ENCODE results near the gene TCF25. TPM values are rescaled to one million over a fixed set of nuclear protein-coding genes. Genes with fewer than 3 reads are reported as not detected.
A peak's percentile ranks its signal among the peaks of the same experiment; 100 is the strongest.
"Not testable (repeated sequence)": the region's sequence is repeated elsewhere in the genome, so short reads cannot be mapped to it uniquely, and the experiment has no call there.

The TCF25 gene
- total RNA-seq, 1 experiment from 2014 or later, result 345 TPM

DNA sequence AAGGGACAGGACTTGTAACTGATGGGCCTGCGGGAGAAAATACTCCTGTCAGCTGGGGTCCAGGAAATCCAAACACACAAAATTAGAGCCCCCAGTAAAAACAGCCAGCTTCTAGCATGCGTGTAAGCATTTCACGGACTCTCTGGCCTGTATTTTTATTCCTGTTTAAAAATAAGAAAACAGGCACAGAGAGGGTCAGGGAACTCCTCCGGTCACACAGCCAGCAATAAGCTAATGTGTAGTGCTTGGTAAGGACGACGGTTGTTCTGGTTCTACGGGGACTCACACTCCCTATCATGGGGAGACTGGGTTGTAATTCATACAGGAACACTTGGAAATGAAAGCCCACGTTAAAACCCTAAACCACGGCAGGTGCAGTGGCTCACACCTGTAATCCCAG, 1.5 kb upstream of the TCF25 start (continued):
- TF ChIP-seq REST (IDR thresholded peaks at IDR 0.05; ENCODE audit: low read depth) (no peak), JUND (IDR thresholded peaks at IDR 0.05) (no peak), EZH2phosphoT487 (IDR thresholded peaks at IDR 0.05; ENCODE audit: borderline replicate concordance) (no peak)

DNA sequence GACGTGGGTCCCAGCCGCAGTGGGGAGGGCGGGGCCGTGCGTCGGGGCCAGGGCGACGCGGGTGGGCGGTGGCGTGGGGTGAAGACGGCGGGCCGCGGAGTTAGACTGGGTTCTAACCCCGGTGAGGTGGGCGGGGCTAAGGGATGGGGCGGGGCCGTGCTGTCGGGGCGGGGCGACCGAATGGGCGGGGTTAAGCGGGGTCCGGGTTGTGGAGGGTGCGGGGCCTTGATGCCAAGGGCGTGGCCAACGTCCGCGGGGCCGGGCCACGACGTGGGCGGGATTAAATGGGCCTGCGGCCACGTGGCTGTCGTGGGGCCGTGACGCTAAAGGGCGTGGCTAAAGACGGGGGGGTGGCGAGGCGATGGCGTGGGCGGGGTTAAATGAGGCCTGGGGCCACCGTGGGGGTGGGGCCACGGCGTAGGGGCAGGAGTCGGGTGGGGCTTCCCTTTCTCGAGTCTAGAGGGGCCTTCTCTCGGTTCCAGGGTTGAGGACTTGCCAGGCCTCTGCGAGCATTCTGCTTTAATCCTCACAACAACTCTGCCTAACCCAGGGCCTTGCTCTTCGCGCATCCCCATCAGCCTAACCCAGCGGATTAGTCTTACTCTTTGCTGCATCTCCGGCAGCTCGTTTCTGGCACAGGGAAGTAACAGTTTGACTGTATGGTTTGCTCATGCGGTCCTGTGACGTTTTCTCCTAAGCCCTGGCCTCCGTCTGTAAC, 739 bp downstream of the TCF25 start:
- intact Hi-C loops (cut with micrococcal nuclease), result loop anchor here (5.0 kb wide), 2 partner anchors 48 to 57 kb away; partner anchors contain the start of genes FANCA and TUBB3
- Histone ChIP-seq H3K9me2 (ENCODE audit: insufficient read depth) (no peaks in the 10 kb centered on the region), H3K4me1 (ENCODE audit: control insufficient read depth in 1 of 2, insufficient read depth in 2 of 2, low read length in 2 of 2) (peaks cover 12 to 23% of the 10 kb centered on the region in 2 experiments), H3K27me3 (ENCODE audit: insufficient read depth, low read length) (no peaks in the 10 kb centered on the region), H3K4me3 (replicated peaks in 1 of 2; ENCODE audit: low read depth in 1 of 2, low read length in 2 of 2) (peak overlapping the region; percentile 87 to 91), H3K36me3 (ENCODE audit: control insufficient read depth in 1 of 2, insufficient read depth in 2 of 2, low read length in 2 of 2) (peaks cover 16 to 29% of the 10 kb centered on the region in 2 experiments), H3K27ac (ENCODE audit: low read depth, low read length) (peak overlapping the region; percentile 100), H3K4me2 (ENCODE audit: low read length) (peak overlapping the region; percentile 89), H3K9me3 (ENCODE audit: control insufficient read depth in 1 of 2, insufficient read depth in 1 of 2, low read depth in 1 of 2, low read length in 2 of 2) (no peaks in the 10 kb centered on the region), H3K9ac (ENCODE audit: low read length) (peak overlapping the region; percentile 98), H4K20me1 (ENCODE audit: insufficient read depth) (peaks cover 7% of the 10 kb centered on the region; the same call in 1 of the 2 replicates), H2AFZ (ENCODE audit: low read depth, low read length, poor library complexity, severe bottlenecking) (no peak overlapping the region), H3K79me2 (ENCODE audit: insufficient read depth, low read length) (peaks cover 53% of the 10 kb centered on the region)
- POLR2A ChIA-PET, result interaction anchor here (0.7 to 1.5 kb wide), 8 partner anchors 11 to 168 kb away, joined by 3 to 16 read pairs (median 8); partner anchors contain the start of genes MC1R and TUBB3
- CTCF ChIA-PET, result interaction anchor here (0.6 to 3.1 kb wide), 5 partner anchors 14 to 174 kb away, joined by 4 to 20 read pairs (median 9); partner anchors contain the start of gene DBNDD1
- BruUV-seq (replicated peaks), result no TSS peak
- no peak for TF ChIP-seq REST (IDR thresholded peaks at IDR 0.05; ENCODE audit: low read depth)
- peak; percentile 51 for TF ChIP-seq TCF7L2 (IDR thresholded peaks at IDR 0.05; ENCODE audit: borderline replicate concordance, extremely low read depth, insufficient read depth, insufficient read length)
- no peak for TF ChIP-seq SRF (IDR thresholded peaks at IDR 0.05; ENCODE audit: low read depth)
- no peak for TF ChIP-seq RAD21 (IDR thresholded peaks at IDR 0.05; ENCODE audit: low read depth)
- ATAC-seq (peak; percentile 76), DNase-seq (ENCODE audit: low read depth, low spot score) (peak; percentile 94)
- RAD21 ChIA-PET (ENCODE audit: low non-redundant PET in 1 of 2, low total read pairs in 2 of 2, uncharacterized antibody in 2 of 2, unreplicated experiment in 2 of 2), result interaction anchor here (0.6 to 1.0 kb wide), 2 partner anchors 168 kb away, joined by 3 to 4 read pairs; no protein-coding TSS in a partner anchor

- H3K4me3 ChIP-seq (replicated peaks in 1 of 2; ENCODE audit: low read depth in 1 of 2, low read length in 2 of 2); H3K9me2 ChIP-seq (ENCODE audit: insufficient read depth); H4K20me1 ChIP-seq (ENCODE audit: insufficient read depth); ATAC-seq; H3K9me3 ChIP-seq (ENCODE audit: control insufficient read depth in 1 of 2, insufficient read depth in 1 of 2, low read depth in 1 of 2, low read length in 2 of 2); H3K4me1 ChIP-seq (ENCODE audit: control insufficient read depth in 1 of 2, insufficient read depth in 2 of 2, low read length in 2 of 2); H3K27ac ChIP-seq (ENCODE audit: low read depth, low read length); DNase-seq (ENCODE audit: low read depth, low spot score); POLR2A ChIA-PET; intact Hi-C loops (cut with micrococcal nuclease); BruUV-seq (replicated peaks); RAD21 ChIA-PET (ENCODE audit: low non-redundant PET in 1 of 2, low total read pairs in 2 of 2, uncharacterized antibody in 2 of 2, unreplicated experiment in 2 of 2); H3K4me2 ChIP-seq (ENCODE audit: low read length); H2AFZ ChIP-seq (ENCODE audit: low read depth, low read length, poor library complexity, severe bottlenecking); CTCF ChIA-PET; H3K27me3 ChIP-seq (ENCODE audit: insufficient read depth, low read length); H3K9ac ChIP-seq (ENCODE audit: low read length): not testable (repeated sequence)
- Histone ChIP-seq H3K79me2 (ENCODE audit: insufficient read depth, low read length) (peaks cover 97% of the 10 kb centered on the region), H3K36me3 (ENCODE audit: control insufficient read depth in 1 of 2, insufficient read depth in 2 of 2, low read length in 2 of 2) (peaks cover 36 to 53% of the 10 kb centered on the region in 2 experiments)
These were observed 5.7 kb downstream of the TCF25 start for GRCh38 chr16:89879123-89879522.

Data from HCT116 (cell line).